HG03060 (cell line): ENCODE data around the gene SUFU.

ENCODE experiments used
- ATAC-seq: cut with Tn5 transposase; IDR thresholded peaks from one replicate; pipeline ENCODE4 v1.9.1; 2021; ENCODE audit warnings: low read depth, moderate number of reproducible peaks; ENCODE audit not compliant: unreplicated experiment

SUFU gene

DNA sequence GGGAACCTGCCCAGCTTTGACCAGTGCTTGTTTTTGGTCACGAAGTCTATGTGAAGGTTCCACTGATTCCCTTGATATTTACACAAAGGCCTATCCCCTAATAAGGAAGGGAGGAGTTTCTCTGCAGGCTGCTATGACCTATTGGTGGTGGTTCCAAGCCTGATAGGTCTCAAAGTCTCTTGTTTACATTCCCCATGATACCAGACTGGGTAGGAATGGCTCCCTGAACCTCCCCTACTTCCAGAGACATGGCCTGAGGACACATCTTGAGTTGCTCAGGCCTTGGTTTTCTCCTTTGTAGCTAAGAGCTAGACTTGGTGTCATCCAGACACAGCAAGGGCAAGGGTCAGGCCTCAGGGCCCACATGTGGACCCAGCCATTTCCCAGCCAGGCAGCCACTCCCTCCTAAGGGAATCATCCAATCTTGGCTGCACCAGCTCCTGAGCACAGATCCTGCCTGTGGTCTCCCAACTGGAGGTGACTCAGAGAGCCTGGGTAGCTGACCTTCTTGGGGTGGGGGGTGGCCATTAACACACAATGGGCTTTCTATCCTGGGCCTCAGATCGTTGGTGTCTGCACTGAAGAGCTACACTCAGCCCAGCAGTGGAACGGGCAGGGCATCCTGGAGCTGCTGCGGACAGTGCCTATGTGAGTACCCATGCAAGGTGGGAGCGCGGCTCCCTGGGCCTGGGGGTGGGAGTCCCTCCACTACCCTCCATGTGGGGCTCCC lies 89.5 kb downstream of the SUFU start:
- ATAC-seq = no peak

GRCh38 chr10:102593804-102594079 lies 90.0 kb downstream of the SUFU start:
- ATAC-seq = no peak

- no peak for ATAC-seq
Observed at GRCh38 chr10:102595293-102595692, 91.5 kb downstream of the SUFU start.

DNA sequence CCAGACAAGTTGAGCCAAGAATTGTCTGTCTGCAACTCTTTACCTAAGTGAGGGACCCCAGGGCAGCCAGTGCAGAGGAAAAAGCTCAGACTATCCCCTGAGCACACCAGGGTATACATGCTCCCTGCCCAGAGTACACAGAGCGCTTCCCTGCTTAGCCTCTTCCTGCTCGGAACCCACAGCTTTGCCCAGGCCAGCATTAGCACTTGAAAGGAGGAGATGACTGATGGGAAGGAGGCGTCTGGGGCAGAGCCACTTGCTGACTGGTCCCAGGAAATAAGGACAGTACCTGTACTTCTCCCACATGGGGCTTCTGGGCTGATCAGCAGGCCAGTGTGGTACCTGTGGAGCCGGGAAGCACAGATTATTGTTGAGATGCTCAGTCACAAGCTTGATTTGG lies 92.1 kb downstream of the SUFU start:
- no peak for ATAC-seq

- ATAC-seq = no peak
Observed at GRCh38 chr10:102596506-102596971, 92.8 kb downstream of the SUFU start.

GRCh38 chr10:102597131-102597991 lies 93.6 kb downstream of the SUFU start:
- no peak for ATAC-seq

DNA sequence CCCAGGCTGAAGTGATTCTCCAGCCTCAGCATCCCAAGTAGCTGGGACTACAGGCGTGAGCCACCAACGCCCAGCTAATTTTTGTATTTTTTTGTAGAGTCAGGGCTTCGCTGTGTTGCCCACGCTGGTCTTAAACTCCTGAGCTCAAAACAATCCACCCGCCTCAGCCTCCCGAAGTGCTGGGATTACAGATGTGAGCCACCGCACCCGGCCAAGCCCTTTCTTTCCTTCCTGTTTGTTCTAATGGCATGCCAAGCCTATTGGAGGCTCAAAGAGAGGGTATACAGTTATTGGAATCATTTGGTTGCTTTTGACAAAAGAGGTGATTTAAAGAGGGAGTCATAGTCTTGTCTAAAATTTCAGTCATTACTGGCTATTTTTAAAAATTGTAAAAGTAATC lies 94.5 kb downstream of the SUFU start:
- ATAC-seq = no peak

- ATAC-seq = no peak
Observed at GRCh38 chr10:102599565-102600327, 96.0 kb downstream of the SUFU start.

GRCh38 chr10:102600816-102601215 lies 97.0 kb downstream of the SUFU start:
- ATAC-seq = no peak

- ATAC-seq = no peak
Observed at GRCh38 chr10:102601639-102602038, 97.9 kb downstream of the SUFU start.

DNA sequence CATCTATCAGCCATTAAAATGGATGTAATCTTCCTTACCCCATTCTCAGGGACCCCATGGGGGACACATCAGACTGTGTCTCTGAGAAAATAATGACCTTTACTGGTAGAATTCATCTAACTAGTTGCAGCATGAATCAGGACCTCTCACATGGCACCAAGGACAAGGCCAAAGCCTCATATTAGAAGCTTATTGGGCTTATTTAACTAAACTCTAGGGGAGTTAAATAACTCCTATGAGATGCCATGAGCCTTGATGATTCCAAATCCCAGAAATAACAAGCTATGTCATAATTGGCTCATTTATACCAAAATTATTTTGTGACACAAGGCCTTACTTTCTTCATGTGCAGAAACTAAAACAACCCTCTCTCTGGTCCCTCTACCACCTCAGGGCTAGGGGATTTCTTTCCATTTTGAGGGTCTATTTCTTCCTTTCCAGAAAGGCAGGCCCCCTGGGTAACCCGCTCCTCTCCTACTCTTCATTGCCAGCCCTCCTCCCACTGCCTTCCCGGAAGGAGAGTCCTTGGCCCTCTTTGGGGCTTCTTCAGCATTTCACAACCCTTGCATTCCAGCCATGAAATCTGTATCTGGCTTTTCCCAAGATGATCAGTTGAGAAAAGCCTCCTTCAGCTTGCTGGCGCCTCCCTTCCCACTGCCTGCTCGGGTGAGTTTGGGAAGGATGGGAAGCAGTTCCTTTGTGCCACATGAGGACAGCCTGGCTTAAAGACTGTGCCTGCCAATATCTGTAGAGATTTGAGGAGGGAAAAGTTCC lies 98.7 kb downstream of the SUFU start:
- ATAC-seq = no peak

DNA sequence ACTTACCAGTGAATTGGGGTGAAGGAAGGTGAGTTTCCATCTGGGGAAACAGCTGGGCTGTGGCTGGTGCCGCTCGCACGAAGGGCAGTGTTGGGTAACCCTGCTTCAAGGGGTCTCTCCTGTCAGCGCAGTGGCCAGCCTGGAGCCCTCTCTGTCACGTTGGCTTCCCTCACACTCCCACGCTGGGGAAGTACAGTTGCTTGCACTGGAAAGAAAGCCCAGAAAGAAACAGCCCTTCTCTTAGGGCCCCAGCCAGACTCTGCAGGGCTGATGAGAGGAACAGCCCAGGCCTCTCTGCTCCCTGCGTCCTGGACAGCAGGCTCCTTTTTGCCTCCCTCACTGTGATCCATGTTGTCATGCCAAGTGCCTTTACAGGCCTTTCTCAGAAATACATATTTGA lies 100.2 kb downstream of the SUFU start:
- ATAC-seq = no peak

GRCh38 chr10:102604439-102604841 lies 100.7 kb downstream of the SUFU start:
- ATAC-seq = no peak

DNA sequence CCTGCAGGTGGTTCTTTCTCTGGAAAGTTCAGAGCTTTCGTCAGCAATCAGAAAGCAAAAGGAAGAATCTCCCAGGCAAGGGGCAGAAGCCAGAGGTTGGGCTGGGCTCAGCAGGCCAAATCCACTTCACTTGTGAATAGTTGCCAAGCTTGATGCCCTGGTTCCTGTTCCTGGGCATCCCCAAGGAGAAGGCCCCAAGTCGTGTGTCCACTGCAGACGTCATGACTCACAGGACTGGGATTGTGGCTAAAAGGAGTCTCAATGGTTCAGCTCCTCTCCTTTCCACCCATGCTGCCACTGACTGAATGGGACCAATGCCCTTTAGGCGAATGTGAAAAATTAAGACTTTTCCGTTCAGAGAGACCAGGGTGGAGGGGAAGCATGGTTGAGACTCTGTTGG lies 101.9 kb downstream of the SUFU start:
- ATAC-seq = no peak

DNA sequence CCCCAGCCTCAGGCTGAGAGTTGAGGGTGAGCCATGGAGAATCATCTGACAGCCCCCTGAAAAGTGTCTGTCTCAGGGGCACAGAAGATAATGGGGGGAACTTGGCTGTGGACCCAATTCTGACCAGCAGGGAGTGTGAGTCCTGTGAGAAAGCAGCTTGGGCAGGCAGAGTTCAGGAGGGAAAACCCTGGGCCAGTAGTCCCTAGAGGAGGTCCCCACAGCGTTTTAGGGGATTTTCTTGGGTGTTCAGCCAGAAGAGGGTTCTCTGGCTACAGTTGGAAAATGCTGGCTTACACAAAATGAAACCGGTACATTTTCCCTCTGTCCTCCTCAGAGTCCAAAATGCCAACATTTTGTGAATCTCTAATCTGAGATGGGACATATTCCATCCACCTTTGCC lies 104.7 kb downstream of the SUFU start:
- no peak for ATAC-seq

- no peak for ATAC-seq
Observed at GRCh38 chr10:102610441-102610887, 106.7 kb downstream of the SUFU start.

- ATAC-seq = no peak
Observed at GRCh38 chr10:102611514-102612087, 107.8 kb downstream of the SUFU start.

- ATAC-seq = no peak
Observed at GRCh38 chr10:102612964-102613275, 109.1 kb downstream of the SUFU start.

DNA sequence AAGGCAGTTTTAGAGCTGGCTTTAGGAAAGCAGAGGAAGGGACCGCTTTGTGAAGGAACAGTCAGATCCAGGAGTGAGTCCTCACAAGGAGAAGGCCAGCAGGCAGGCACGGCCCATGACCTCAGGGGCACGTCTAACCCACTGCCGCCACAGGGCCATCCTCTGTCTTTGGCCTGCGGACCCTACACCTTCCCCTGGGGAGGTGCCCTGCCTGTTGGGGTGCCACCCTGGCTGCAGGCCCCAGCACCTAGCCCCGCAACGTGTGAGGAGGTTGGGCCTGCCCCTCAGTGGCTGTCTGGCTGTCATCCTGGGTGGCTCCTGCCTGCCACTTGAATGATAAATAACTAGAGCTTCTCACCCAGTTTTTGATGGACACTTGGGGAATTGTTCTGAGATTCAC lies 109.5 kb downstream of the SUFU start:
- ATAC-seq = no peak

DNA sequence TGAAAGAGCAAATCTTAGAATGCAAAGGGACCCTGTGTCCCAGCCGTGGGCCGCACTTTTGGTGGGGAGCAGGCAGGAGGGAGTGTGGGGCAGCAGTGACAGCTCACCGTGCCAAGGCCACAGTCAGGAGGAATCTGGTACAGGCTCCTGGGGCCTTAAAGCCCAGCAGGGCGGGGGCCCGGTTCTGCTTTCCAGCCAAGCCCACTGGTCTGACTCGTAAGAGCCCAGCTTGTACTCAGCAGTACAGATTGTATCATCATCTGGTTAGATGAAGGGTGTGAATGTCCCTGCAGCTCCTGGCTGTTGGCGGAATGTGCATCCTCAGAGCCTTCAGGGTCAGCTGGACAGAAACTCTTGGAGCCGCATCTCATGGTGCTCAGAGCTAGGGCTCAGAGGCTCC lies 110.0 kb downstream of the SUFU start:
- no peak for ATAC-seq
